Fibroblast of lung (primary cell): Measurements from ENCODE around the gene WDR54. TPM values are rescaled to one million over a fixed set of nuclear protein-coding genes. Genes with fewer than 3 reads are reported as not detected.

Experiments
- DNase-seq, 2 donors: peaks; one replicate each; pipeline versions ENCODE4 v3.0.0 to v3.0.0-alpha.2; 2010; ENCODE audit warnings: low read depth in 2 of 2
- H2AFZ ChIP-seq: 2 replicates; pipeline ENCODE4 v1.5.1; 2012; ENCODE audit warnings: low read length, control low read depth, inconsistent platforms
- H3K27ac ChIP-seq: 2 replicates; pipeline ENCODE4 v1.5.1; 2011; ENCODE audit warnings: low read length, control low read depth; ENCODE audit not compliant: insufficient read depth
- H3K27me3 ChIP-seq: 2 replicates; pipeline ENCODE4 v1.5.1; 2011; ENCODE audit warnings: mild to moderate bottlenecking, low read length; ENCODE audit not compliant: control insufficient read depth, insufficient read depth
- H3K36me3 ChIP-seq: 2 replicates; pipeline ENCODE4 v1.5.1; 2011; ENCODE audit warnings: low read length; ENCODE audit not compliant: control insufficient read depth, insufficient read depth
- H3K4me1 ChIP-seq: 2 replicates; pipeline ENCODE4 v1.5.1; 2011; ENCODE audit warnings: low read length; ENCODE audit not compliant: control insufficient read depth, insufficient read depth; ENCODE audit errors: extremely low read depth
- H3K4me2 ChIP-seq: 2 replicates; pipeline ENCODE4 v1.5.1; 2011; ENCODE audit warnings: low read length, control low read depth; ENCODE audit not compliant: insufficient read depth; ENCODE audit errors: extremely low read depth
- H3K4me3 ChIP-seq, 4 experiments: fragments of 200-600 bp in 1 of 4; sonication (generic) in 1 of 4; replicated peaks in 1 of 4; 2 replicates each; pipeline ENCODE4 v1.5.1; 2011 to 2016; ENCODE audit warnings: low read length in 4 of 4, low read depth in 3 of 4, mild to moderate bottlenecking in 3 of 4, control low read depth in 2 of 4, inconsistent platforms in 1 of 4, mixed read lengths in 1 of 4; ENCODE audit not compliant: insufficient read depth in 1 of 4; ENCODE audit errors: control extremely low read depth in 1 of 4
- H3K79me2 ChIP-seq: 2 replicates; pipeline ENCODE4 v1.5.1; 2012; ENCODE audit warnings: mild to moderate bottlenecking, low read length, inconsistent platforms; ENCODE audit not compliant: control insufficient read depth, insufficient read depth
- H3K9ac ChIP-seq: 2 replicates; pipeline ENCODE4 v1.5.1; 2011; ENCODE audit warnings: mild to moderate bottlenecking, low read length, control low read depth; ENCODE audit not compliant: insufficient read depth
- H3K9me3 ChIP-seq: 2 replicates; pipeline ENCODE4 v1.5.1; 2012; ENCODE audit warnings: low read depth, low read length; ENCODE audit not compliant: control insufficient read depth, insufficient read depth
- H4K20me1 ChIP-seq: 2 replicates; pipeline ENCODE4 v1.5.1; 2011; ENCODE audit warnings: low read length; ENCODE audit not compliant: control insufficient read depth, insufficient read depth; ENCODE audit errors: extremely low read depth
- EZH2 ChIP-seq: IDR thresholded peaks from 2 replicates; pipeline ENCODE4 v1.5.1; 2012; ENCODE audit warnings: low read length, control low read depth, mild to moderate bottlenecking; ENCODE audit errors: missing control alignments
- polyA plus RNA-seq, 2 donors: library from polyadenylated mRNA; depleted of rRNA in 1 of 2; stranded (reverse) in 1 of 2; unstranded in 1 of 2; fragments of >200 nt; gene quantifications; 2 replicates each; pipeline ENCODE4 v1.2.1, GENCODE V29; 2011 to 2012; ENCODE audit warnings: missing spikeins in 1 of 2
- total RNA-seq: library from RNA; depleted of rRNA; stranded (reverse); fragments of >200 nt; gene quantifications from 2 replicates; pipeline ENCODE4 v1.2.1, GENCODE V29; 2014
- TF ChIP-seq, protein P1 (sequence below), 2 donors: IDR thresholded peaks in 1 of 2; conservative IDR thresholded peaks in 1 of 2; 1 replicate in 1 of 2; 2 replicates in 1 of 2; pipeline ENCODE4 v1.5.1; 2011 to 2012; ENCODE audit warnings: low read length in 2 of 2, control low read depth in 1 of 2, inconsistent platforms in 1 of 2, low read depth in 1 of 2, mild to moderate bottlenecking in 1 of 2

Gene WDR54
- total and polyA plus RNA-seq, 2 donors (not counting 1 experiment from before 2014, with no cell fraction given): 24.3 to 27.1 TPM

DNA sequence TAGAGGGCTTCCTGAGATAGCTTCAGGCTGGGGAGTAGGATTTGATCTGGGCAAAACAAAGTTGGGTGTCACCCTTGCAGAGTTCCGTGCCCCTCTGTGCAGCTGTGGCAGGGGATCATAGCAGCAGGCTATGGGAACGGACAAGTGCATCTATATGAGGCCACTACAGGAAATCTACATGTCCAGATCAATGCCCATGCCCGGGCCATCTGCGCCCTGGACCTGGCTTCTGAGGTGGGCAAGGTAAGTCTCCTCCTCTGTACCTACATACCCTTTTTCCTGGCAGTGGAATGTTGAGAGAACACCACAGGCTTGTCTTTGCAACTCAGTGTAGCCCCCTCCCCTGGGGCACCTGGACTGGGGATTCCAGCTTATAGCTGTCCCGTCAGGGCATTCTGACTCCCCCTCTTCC lies 3.5 kb downstream of the WDR54 start:
- Histone ChIP-seq H3K36me3 (peaks cover 12% of the 10 kb centered on the region), H3K27ac (no peak overlapping the region), H3K27me3 (no peaks in the 10 kb centered on the region), H3K4me2 (no peak overlapping the region), H3K4me1 (peaks cover 5% of the 10 kb centered on the region), H4K20me1 (no peaks in the 10 kb centered on the region), H3K79me2 (no peaks in the 10 kb centered on the region), H3K9ac (no peak overlapping the region), H3K9me3 (no peaks in the 10 kb centered on the region), H3K4me3 (no peak overlapping the region), H2AFZ (no peak overlapping the region)
- DNase-seq: no peak
- no peak for TF ChIP-seq EZH2
- TF ChIP-seq, protein P1, sequence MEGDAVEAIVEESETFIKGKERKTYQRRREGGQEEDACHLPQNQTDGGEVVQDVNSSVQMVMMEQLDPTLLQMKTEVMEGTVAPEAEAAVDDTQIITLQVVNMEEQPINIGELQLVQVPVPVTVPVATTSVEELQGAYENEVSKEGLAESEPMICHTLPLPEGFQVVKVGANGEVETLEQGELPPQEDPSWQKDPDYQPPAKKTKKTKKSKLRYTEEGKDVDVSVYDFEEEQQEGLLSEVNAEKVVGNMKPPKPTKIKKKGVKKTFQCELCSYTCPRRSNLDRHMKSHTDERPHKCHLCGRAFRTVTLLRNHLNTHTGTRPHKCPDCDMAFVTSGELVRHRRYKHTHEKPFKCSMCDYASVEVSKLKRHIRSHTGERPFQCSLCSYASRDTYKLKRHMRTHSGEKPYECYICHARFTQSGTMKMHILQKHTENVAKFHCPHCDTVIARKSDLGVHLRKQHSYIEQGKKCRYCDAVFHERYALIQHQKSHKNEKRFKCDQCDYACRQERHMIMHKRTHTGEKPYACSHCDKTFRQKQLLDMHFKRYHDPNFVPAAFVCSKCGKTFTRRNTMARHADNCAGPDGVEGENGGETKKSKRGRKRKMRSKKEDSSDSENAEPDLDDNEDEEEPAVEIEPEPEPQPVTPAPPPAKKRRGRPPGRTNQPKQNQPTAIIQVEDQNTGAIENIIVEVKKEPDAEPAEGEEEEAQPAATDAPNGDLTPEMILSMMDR (conservative IDR thresholded peaks at IDR 0.05 in 1 of 2, IDR thresholded peaks at IDR 0.05 in 1 of 2; ENCODE audit: low read depth in 1 of 2, low read length in 2 of 2): no peak

DNA sequence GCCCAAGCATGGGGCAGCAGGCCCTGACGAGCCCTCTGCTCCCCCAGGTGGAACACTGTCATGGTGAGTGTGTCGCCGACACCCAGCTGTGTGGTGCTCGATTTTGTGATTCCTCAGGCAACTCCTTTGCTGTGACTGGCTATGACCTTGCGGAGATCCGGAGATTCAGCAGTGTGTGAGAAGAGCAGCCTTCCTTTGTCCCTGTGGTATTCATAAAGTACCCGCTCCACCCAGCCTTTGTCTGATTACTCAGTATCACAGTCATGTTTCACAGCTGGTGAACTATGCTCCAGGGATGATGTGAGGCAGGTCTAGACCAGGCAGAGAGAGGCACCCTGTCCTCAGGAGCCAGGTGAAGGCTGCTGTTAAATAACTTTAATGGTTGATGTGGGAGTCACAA lies 4.0 kb downstream of the WDR54 start:
- Histone ChIP-seq H3K9me3 (no peaks in the 10 kb centered on the region), H3K4me1 (peaks cover 5% of the 10 kb centered on the region), H4K20me1 (no peaks in the 10 kb centered on the region), H3K79me2 (no peaks in the 10 kb centered on the region), H3K9ac (no peak overlapping the region), H3K36me3 (peaks cover 12% of the 10 kb centered on the region), H3K27ac (no peak overlapping the region), H3K27me3 (no peaks in the 10 kb centered on the region), H3K4me2 (no peak overlapping the region), H2AFZ (no peak overlapping the region), H3K4me3 (no peak overlapping the region)
- DNase-seq: no peak
- no peak for TF ChIP-seq EZH2
- TF ChIP-seq, protein P1 (conservative IDR thresholded peaks at IDR 0.05 in 1 of 2, IDR thresholded peaks at IDR 0.05 in 1 of 2; ENCODE audit: low read depth in 1 of 2, low read length in 2 of 2): no peak

DNA sequence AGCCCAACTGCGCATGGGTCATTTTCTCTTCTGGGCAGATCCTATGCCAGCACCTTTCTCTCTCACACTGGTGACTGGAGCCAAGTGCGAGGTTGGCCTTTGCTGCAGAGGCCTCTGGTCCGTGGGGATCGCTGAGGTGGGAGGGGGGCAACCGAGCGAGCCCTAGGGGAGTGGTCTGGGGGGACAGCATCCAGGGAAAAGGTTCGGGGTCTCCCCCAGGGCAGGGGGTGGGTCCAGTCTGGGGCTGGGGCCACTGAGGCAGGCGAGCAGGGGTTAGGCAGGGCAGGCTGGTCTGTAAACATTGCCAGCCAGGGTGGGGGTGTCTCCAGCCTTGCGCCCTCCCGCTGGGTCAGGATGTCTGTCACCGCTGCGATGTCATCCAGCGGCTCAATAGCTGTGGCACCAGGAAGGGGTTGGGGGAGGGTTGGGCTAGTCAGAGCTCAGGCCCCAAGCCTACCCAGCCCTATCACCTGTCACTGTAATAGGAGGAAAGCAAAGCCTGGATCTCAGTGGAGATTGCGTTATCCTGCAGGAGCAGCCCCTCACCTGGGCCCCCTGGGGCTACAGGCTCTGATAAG lies 4.7 kb downstream of the WDR54 start:
- H2AFZ ChIP-seq: no peak overlapping the region
- no peak overlapping the region for H3K9ac ChIP-seq
- H3K9me3 ChIP-seq: no peaks in the 10 kb centered on the region
- H3K27me3 ChIP-seq: no peaks in the 10 kb centered on the region
- no peak overlapping the region for H3K4me3 ChIP-seq
- H3K4me1 ChIP-seq: peaks cover 5% of the 10 kb centered on the region
- no peak overlapping the region for H3K27ac ChIP-seq
- H3K4me2 ChIP-seq: no peak overlapping the region
- no peaks in the 10 kb centered on the region for H3K79me2 ChIP-seq
- TF ChIP-seq, protein P1 (conservative IDR thresholded peaks at IDR 0.05 in 1 of 2, IDR thresholded peaks at IDR 0.05 in 1 of 2; ENCODE audit: low read depth in 1 of 2, low read length in 2 of 2): no peak
- no peak for TF ChIP-seq EZH2
- DNase-seq: no peak
- H4K20me1 ChIP-seq: no peaks in the 10 kb centered on the region
- peaks cover 14% of the 10 kb centered on the region for H3K36me3 ChIP-seq
